Peyer's patch (tissue), 4 donors: Measurements from ENCODE around the gene MYH3.

ENCODE experiments used
- CTCF ChIP-seq, 6 experiments: fragments of 450-650 bp in 4 of 6; fragments of 200-600 bp in 2 of 6; sonication (generic) in 1 of 6; IDR thresholded peaks; one replicate each; pipeline ENCODE4 v1.5.1; 2017 to 2019; ENCODE audit warnings: antibody characterized with exemption in 6 of 6, mild to moderate bottlenecking in 3 of 6, moderate library complexity in 1 of 6
- POLR2A ChIP-seq, 2 donors: fragments of 450-650 bp; IDR thresholded peaks; one replicate each; pipeline ENCODE4 v1.5.1; 2017; ENCODE audit warnings: antibody characterized with exemption in 2 of 2, mild to moderate bottlenecking in 2 of 2, moderate library complexity in 2 of 2

GRCh38 chr17:10657148-10657547, at the start of gene MYH3:
- TF ChIP-seq CTCF (IDR thresholded peaks at IDR 0.05) (no peak), POLR2A (IDR thresholded peaks at IDR 0.05) (no peak)
